GM19240 (cell line): Measurements from ENCODE around the gene BEND2.

ENCODE experiments used
- DNase-seq: peaks from one replicate; pipeline ENCODE4 v3.0.0; 2011; ENCODE audit warnings: low spot score; ENCODE audit not compliant: insufficient read length

Gene BEND2

DNA sequence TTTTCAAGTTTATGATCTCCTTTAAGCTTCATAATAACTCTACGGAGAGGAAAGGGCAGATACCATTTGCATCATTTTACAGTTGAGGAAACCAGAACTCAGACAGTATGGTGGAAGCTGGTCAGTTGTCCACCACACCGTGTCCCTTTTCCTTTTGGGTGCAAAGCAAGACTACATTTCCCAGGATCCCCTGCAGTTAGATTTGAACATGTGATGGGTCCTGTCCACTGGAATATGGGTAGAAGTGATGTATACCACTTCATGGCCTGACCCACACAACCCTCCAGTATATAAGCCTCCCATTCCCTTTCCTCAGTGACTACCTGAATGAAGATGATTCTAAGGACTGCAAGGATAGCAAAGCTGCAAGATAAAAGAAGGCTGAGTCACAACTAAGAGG lies 74.7 kb downstream of the BEND2 start:
- no peak for DNase-seq

DNA sequence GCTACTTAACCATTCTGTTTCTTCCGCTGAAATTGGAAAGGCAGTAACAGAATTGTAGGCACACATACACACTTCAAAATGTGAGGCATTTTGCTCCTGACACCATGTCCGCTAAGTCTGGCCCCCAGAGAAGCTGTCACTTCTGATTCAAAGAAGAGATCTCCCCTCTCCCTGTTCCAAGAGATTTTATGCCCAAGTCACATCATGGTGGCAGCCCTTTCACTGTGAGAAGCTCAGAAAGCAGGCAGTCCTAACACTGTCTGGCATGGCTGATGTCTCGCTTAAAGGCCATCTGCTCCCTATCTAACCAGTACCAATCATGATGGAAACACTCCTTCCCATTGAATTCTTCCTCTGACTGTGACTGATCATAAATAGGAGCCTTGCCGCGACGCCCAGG lies 83.9 kb downstream of the BEND2 start:
- no peak for DNase-seq

DNA sequence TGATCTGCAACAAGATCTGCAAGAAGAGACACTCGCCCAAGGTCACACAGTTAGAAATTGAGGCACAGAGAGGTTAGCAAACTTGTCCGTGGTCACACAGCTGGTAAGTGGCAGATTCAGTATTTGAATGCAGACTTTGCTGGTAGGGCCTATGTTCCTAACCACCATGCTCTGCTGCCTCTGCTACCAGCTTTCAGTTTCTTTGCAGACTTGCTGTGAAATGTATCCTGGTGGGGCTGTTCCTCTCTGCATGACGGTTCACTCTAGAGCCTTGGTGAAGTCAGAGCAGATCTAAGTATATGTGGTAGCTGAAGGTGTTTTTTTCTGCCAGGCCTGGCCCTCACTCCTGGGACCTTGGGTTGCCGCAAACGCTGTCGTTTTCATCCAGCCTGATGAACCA lies 87.1 kb downstream of the BEND2 start:
- DNase-seq, result no peak

DNA sequence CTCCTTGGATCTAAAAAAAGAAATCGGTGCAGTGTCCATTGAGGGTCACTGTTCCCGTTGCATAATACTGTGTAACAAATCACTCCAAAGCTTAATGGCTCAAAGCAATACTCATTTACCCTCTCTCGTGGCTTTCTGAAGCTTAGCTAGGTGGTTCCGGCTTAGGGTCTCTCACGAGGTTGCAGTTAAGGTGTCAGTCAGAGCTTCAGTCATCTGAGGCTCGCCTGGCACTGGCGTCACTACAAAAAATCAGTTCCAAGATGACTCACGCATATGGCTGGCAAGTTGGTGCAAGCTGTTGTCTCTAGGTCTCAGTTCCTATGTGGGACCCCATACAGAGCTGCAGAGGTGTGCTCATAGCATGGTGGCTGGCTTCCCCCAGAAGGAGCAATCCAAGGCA lies 91.0 kb downstream of the BEND2 start:
- DNase-seq, result no peak

DNA sequence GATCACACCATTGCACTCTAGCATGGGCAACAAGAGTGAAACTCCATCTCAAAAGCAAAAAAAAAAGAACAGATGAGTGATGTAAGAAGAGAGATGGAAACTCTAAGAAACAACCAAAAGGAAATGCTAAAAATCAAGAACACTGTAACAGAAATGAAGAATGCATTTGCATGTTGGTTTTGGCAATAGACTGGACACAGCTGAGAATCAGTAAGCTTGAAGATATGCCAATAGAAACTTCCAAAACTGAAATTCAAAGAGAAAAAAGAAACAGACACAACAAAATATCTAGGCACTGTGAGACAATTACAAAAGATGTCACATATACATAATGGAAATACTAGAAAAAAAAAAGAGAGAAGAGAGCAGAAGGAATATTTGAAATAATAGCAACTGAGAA lies 93.7 kb downstream of the BEND2 start:
- DNase-seq, result no peak

DNA sequence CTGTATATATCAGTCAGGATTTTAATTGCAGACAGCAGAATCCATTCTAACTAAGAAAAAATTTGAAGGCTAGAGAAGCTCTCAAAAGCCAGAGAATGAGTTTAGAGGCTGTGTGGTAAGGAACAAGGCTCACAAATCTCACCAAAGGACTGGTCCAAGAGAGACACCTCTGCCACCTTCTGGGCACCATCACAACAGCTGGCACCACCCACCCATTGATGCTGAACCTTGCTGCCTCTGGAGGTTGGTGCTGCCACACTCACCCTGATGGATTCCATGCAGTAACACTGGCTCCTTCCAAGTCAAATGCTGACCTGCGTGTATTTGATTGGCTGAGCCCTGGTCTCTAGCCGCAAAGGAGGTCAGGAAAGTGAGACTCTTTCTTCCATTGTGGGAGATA lies 100.8 kb downstream of the BEND2 start:
- no peak for DNase-seq
